GM12878 (cell line): ENCODE results near the gene GNG5. TPM values are rescaled to one million over a fixed set of nuclear protein-coding genes. Genes with fewer than 3 reads are reported as not detected.

Experiments used
- BMI1 ChIP-seq: fragments of 450-650 bp; IDR thresholded peaks from 2 replicates; pipeline ENCODE4 v1.6.1; 2016; ENCODE audit warnings: mild to moderate bottlenecking, moderate library complexity, borderline replicate concordance
- EGR1 ChIP-seq, 2 experiments: IDR thresholded peaks; 1 replicate in 1 of 2; 2 replicates in 1 of 2; pipeline ENCODE4 v1.6.1; 2011 to 2012; ENCODE audit warnings: low read depth in 2 of 2, low read length in 2 of 2, borderline replicate concordance in 1 of 2, mild to moderate bottlenecking in 1 of 2, moderate library complexity in 1 of 2
- EZH2 ChIP-seq: IDR thresholded peaks from 2 replicates; pipeline ENCODE4 v1.6.1; 2012; ENCODE audit warnings: low read depth, mild to moderate bottlenecking, control low read depth, inconsistent platforms, low read length, borderline replicate concordance; ENCODE audit not compliant: control insufficient read depth
- IKZF2 ChIP-seq, 2 experiments: fragments of 450-650 bp; IDR thresholded peaks; 2 replicates each; pipeline ENCODE4 v1.6.1; 2017; ENCODE audit warnings: mild to moderate bottlenecking in 2 of 2, moderate library complexity in 2 of 2
- JUNB ChIP-seq: IDR thresholded peaks from 2 replicates; pipeline ENCODE4 v1.6.1; 2016; ENCODE audit warnings: antibody characterized with exemption, mild to moderate bottlenecking
- MTA3 ChIP-seq: IDR thresholded peaks from 2 replicates; pipeline ENCODE4 v1.6.1; 2012; ENCODE audit warnings: low read length, inconsistent platforms, borderline replicate concordance
- MXI1 ChIP-seq: fragments of 150-350 bp; IDR thresholded peaks from 2 replicates; pipeline ENCODE4 v1.6.1; 2011; ENCODE audit warnings: low read depth, mild to moderate bottlenecking, inconsistent platforms, low read length, improper control_type of control experiment
- MYB ChIP-seq: fragments of 150-350 bp; IDR thresholded peaks from 2 replicates; pipeline ENCODE4 v1.6.1; 2014; ENCODE audit warnings: mild to moderate bottlenecking, low read depth, low read length, borderline replicate concordance
- NBN ChIP-seq: fragments of 450-650 bp; IDR thresholded peaks from 2 replicates; pipeline ENCODE4 v1.6.1; 2016
- NR2C1 ChIP-seq: fragments of 450-650 bp; IDR thresholded peaks from 2 replicates; pipeline ENCODE4 v1.6.1; 2017; ENCODE audit warnings: antibody characterized with exemption, mild to moderate bottlenecking, moderate library complexity
- NR2F1 ChIP-seq: fragments of 450-650 bp; conservative IDR thresholded peaks from 2 replicates; pipeline ENCODE4 v1.6.1; 2017; ENCODE audit warnings: mild to moderate bottlenecking
- SMAD5 ChIP-seq: IDR thresholded peaks from 2 replicates; pipeline ENCODE4 v1.6.1; 2016; ENCODE audit warnings: antibody characterized with exemption, low read depth
- SMC3 ChIP-seq: IDR thresholded peaks from 2 replicates; pipeline ENCODE4 v1.6.1; 2011; ENCODE audit warnings: low read length, improper control_type of control experiment, borderline replicate concordance
- SP1 ChIP-seq: IDR thresholded peaks from one replicate; pipeline ENCODE4 v1.6.1; 2011; ENCODE audit warnings: low read depth, low read length
- SUPT20H ChIP-seq: IDR thresholded peaks from 2 replicates; pipeline ENCODE4 v1.6.1; 2011; ENCODE audit warnings: low read depth, mild to moderate bottlenecking, low read length, moderate library complexity, borderline replicate concordance; ENCODE audit not compliant: control insufficient read depth
- polyA plus RNA-seq, 11 experiments: library from polyadenylated mRNA; depleted of rRNA in 4 of 11; unstranded in 6 of 11; stranded (reverse) in 5 of 11; fragments of >200 nt; fragmentation: Nextera tagmentation in 4 of 11; fragmentation: Illumina TruSeq in 1 of 11; extraction: Ambion mirVana in 4 of 11; extraction: Trizol in 1 of 11; gene quantifications; 1 replicate in 1 of 11; 2 replicates in 10 of 11; pipeline versions ENCODE4 v1.2.1 to v1.2.3, GENCODE V29; 2011 to 2016; ENCODE audit warnings: inconsistent platforms in 2 of 11, missing spikeins in 2 of 11, low read depth in 1 of 11
- total RNA-seq, 4 experiments: library from RNA; depleted of rRNA in 3 of 4; stranded (reverse); fragments of >200 nt in 3 of 4; fragmentation: Illumina TruSeq in 1 of 4; extraction: Trizol in 1 of 4; gene quantifications; 2 replicates each; pipeline versions ENCODE4 v1.2.1 to v1.2.3, GENCODE V29; 2013 to 2021
- TF ChIP-seq, protein P1 (sequence below): fragments of 450-650 bp; conservative IDR thresholded peaks from 2 replicates; pipeline ENCODE4 v1.6.1; 2017; ENCODE audit warnings: mild to moderate bottlenecking, moderate library complexity
- TF ChIP-seq, protein P2 (sequence below): fragments of 450-650 bp; IDR thresholded peaks from 2 replicates; pipeline ENCODE4 v1.6.1; 2014; ENCODE audit warnings: mild to moderate bottlenecking
- TF ChIP-seq, protein P3 (sequence below): fragments of 450-650 bp; IDR thresholded peaks from 2 replicates; pipeline ENCODE4 v1.6.1; 2017; ENCODE audit warnings: mild to moderate bottlenecking
- TF ChIP-seq, protein P4 (sequence below): IDR thresholded peaks from 2 replicates; pipeline ENCODE4 v1.6.1; 2011; ENCODE audit warnings: borderline replicate concordance, low read depth, mild to moderate bottlenecking, moderate library complexity, low read length; ENCODE audit not compliant: insufficient read depth, poor library complexity, severe bottlenecking
- TF ChIP-seq, protein P5 (sequence below): IDR thresholded peaks from 2 replicates; pipeline ENCODE4 v1.6.1; 2012; ENCODE audit warnings: low read depth, low read length, improper control_type of control experiment
- TF ChIP-seq, protein P6 (sequence below): fragments of 450-650 bp; formaldehyde crosslinking; IDR thresholded peaks from 2 replicates; pipeline ENCODE4 v1.4.0; 2022; ENCODE audit warnings: mild to moderate bottlenecking, moderate library complexity

GNG5 gene
- total and polyA plus RNA-seq, 10 of the 15 experiments (the other 5 are each of a cell fraction or from before 2014, with no cell fraction given): 69.8 to 613 (median 203) TPM

DNA sequence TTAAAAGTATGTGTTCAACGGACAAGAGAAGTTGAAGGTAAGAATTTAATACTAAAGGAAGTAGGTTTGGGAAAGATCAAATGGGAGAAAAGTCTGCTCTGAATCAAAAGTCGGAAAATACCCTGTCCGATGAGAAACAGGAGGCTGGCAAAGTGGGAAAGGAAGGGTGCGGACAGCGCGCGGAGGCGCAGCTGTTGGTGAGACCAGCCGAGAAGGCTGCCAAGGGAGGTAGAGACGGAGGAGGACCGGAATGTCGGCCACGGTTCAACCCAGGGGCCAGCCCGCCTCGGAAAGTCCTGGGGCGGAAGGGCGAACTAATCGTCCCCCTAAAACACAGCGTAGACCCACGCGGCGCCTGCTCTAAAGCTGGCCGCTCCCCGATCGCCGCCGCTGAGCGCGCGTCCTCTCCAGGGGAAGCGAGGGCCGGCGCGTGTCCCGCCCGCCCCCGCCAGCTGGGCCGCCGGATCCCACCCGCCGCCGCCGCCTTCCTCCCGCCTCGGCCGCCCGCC lies 834 bp downstream of the GNG5 start (continued):
- TF ChIP-seq NR2F1: 0 out of 2 replicates have a peak, but pooled peaks have one; percentile 23
- TF ChIP-seq BMI1: no peak
- TF ChIP-seq, protein P1, sequence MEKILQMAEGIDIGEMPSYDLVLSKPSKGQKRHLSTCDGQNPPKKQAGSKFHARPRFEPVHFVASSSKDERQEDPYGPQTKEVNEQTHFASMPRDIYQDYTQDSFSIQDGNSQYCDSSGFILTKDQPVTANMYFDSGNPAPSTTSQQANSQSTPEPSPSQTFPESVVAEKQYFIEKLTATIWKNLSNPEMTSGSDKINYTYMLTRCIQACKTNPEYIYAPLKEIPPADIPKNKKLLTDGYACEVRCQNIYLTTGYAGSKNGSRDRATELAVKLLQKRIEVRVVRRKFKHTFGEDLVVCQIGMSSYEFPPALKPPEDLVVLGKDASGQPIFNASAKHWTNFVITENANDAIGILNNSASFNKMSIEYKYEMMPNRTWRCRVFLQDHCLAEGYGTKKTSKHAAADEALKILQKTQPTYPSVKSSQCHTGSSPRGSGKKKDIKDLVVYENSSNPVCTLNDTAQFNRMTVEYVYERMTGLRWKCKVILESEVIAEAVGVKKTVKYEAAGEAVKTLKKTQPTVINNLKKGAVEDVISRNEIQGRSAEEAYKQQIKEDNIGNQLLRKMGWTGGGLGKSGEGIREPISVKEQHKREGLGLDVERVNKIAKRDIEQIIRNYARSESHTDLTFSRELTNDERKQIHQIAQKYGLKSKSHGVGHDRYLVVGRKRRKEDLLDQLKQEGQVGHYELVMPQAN: peak; percentile 60; the same call in 1 of the 2 replicates
- TF ChIP-seq SMAD5: no peak
- no peak for TF ChIP-seq IKZF2 (IDR thresholded peaks at IDR 0.05)
- TF ChIP-seq, protein P2, sequence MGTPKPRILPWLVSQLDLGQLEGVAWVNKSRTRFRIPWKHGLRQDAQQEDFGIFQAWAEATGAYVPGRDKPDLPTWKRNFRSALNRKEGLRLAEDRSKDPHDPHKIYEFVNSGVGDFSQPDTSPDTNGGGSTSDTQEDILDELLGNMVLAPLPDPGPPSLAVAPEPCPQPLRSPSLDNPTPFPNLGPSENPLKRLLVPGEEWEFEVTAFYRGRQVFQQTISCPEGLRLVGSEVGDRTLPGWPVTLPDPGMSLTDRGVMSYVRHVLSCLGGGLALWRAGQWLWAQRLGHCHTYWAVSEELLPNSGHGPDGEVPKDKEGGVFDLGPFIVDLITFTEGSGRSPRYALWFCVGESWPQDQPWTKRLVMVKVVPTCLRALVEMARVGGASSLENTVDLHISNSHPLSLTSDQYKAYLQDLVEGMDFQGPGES: no peak
- TF ChIP-seq EZH2: no peak
- no peak for TF ChIP-seq NBN
- TF ChIP-seq, protein P3, sequence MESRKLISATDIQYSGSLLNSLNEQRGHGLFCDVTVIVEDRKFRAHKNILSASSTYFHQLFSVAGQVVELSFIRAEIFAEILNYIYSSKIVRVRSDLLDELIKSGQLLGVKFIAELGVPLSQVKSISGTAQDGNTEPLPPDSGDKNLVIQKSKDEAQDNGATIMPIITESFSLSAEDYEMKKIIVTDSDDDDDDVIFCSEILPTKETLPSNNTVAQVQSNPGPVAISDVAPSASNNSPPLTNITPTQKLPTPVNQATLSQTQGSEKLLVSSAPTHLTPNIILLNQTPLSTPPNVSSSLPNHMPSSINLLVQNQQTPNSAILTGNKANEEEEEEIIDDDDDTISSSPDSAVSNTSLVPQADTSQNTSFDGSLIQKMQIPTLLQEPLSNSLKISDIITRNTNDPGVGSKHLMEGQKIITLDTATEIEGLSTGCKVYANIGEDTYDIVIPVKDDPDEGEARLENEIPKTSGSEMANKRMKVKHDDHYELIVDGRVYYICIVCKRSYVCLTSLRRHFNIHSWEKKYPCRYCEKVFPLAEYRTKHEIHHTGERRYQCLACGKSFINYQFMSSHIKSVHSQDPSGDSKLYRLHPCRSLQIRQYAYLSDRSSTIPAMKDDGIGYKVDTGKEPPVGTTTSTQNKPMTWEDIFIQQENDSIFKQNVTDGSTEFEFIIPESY: no peak
- TF ChIP-seq, protein P4, sequence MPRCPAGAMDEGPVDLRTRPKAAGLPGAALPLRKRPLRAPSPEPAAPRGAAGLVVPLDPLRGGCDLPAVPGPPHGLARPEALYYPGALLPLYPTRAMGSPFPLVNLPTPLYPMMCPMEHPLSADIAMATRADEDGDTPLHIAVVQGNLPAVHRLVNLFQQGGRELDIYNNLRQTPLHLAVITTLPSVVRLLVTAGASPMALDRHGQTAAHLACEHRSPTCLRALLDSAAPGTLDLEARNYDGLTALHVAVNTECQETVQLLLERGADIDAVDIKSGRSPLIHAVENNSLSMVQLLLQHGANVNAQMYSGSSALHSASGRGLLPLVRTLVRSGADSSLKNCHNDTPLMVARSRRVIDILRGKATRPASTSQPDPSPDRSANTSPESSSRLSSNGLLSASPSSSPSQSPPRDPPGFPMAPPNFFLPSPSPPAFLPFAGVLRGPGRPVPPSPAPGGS: no peak
- TF ChIP-seq, protein P5, sequence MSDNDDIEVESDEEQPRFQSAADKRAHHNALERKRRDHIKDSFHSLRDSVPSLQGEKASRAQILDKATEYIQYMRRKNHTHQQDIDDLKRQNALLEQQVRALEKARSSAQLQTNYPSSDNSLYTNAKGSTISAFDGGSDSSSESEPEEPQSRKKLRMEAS: no peak
- TF ChIP-seq MYB: no peak
- peak in 1 of 2 experiments; percentile 94; a peak in 2 of 3 replicates for TF ChIP-seq EGR1 (IDR thresholded peaks at IDR 0.05; ENCODE audit: borderline replicate concordance in 1 of 2, low read depth in 2 of 2, low read length in 2 of 2)
- TF ChIP-seq MTA3: 0 out of 2 replicates have a peak, but pooled peaks have one; percentile 4
- no peak for TF ChIP-seq JUNB
- TF ChIP-seq, protein P6, sequence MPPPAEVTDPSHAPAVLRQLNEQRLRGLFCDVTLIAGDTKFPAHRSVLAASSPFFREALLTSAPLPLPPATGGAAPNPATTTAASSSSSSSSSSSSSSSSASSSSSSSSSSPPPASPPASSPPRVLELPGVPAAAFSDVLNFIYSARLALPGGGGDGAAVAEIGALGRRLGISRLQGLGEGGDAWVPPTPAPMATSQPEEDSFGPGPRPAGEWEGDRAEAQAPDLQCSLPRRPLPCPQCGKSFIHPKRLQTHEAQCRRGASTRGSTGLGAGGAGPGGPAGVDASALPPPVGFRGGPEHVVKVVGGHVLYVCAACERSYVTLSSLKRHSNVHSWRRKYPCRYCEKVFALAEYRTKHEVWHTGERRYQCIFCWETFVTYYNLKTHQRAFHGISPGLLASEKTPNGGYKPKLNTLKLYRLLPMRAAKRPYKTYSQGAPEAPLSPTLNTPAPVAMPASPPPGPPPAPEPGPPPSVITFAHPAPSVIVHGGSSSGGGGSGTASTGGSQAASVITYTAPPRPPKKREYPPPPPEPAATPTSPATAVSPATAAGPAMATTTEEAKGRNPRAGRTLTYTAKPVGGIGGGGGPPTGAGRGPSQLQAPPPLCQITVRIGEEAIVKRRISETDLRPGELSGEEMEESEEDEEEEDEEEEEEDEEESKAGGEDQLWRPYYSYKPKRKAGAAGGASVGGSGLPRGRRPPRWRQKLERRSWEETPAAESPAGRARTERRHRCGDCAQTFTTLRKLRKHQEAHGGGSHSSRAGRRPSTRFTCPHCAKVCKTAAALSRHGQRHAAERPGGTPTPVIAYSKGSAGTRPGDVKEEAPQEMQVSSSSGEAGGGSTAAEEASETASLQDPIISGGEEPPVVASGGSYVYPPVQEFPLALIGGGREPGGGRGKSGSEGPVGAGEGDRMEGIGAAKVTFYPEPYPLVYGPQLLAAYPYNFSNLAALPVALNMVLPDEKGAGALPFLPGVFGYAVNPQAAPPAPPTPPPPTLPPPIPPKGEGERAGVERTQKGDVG: no peak
- TF ChIP-seq SP1: no peak
- no peak; the same call in 1 of the 2 replicates for TF ChIP-seq MXI1
- no peak for TF ChIP-seq SMC3
- no peak for TF ChIP-seq NR2C1
- no peak for TF ChIP-seq SUPT20H
